GM18870 (cell line): ENCODE results near the gene ARHGEF18.
"Not testable (repeated sequence)": the region's sequence is repeated elsewhere in the genome, so short reads cannot be mapped to it uniquely, and the experiment has no call there.

ENCODE experiments used
- ATAC-seq: cut with Tn5 transposase; IDR thresholded peaks from one replicate; pipeline ENCODE4 v1.9.1; 2021; ENCODE audit warnings: moderate library complexity; ENCODE audit not compliant: unreplicated experiment

Gene ARHGEF18

DNA sequence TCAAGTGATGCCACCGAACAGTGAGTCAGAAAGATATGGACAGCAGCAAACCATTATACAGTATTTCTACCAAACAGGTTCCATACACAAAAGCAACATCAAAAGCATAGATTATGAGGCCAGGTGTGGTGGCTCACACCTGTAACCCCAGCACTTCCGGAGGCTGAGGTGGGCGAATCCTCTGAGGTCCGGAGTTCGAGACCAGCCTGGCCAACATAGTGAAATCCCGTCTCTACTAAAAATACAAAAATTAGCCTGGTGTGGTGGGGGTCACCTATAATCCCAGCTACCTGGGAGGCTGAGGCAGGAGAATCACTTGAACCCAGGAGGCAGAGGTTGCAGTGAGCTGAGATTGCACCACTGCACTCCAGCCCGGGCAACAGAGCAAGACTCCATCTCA, 1.7 kb upstream of the ARHGEF18 start:
- ATAC-seq = not testable (repeated sequence)

DNA sequence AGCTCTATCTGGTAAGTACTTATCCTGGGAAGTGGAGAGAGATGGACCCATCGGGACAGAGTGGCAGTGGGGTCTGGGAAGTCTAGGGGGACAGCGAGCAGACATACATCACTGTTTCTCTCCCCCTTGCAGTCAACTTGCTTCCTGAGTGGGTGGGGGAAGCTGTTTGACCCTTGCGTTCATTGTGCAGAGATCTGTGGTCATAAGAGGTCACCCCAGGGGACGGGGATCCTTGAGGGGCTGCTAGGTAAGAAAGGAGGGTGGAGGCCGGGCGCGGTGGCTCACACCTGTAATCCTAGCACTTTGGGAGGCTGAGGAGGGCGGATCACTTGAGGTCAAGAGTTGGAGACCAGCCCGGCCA, 474 bp downstream of the ARHGEF18 start:
- ATAC-seq = no peak

DNA sequence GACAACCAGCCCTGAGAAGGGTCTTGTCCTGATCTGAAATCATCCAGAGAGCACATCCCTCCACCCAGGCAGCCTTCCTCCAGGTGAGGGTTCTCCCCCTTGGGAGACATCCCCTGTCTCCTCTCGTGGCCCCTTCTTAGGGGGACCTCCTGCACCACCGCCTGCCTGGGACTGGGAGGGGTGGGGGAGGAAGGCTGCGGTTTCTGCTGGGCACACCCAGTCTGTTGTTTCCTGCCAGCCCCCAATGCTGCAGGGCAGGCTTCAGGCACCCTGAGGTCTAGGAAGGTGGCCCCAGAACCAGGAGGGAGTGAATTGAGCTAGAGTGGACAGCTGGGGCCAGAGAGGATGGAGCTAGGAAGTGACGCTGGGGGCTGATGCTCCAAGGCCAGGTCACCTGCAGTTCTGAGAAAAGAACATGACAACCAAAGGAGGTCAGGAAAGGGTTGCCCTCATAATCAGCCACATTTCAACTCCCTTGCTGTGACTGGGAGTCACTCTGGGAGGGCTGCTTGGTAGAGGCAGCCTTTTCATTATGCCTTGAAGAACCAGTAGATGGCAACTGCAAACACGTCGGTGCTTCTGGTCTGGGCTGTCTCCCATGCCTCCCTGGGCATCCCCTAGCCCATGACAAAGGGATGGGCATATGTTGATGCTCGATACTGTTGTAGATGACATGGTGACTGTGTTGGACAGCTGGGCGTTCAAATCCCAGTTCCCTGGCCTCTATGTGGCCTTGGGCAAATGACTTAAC, 1.4 kb downstream of the ARHGEF18 start:
- ATAC-seq = no peak

DNA sequence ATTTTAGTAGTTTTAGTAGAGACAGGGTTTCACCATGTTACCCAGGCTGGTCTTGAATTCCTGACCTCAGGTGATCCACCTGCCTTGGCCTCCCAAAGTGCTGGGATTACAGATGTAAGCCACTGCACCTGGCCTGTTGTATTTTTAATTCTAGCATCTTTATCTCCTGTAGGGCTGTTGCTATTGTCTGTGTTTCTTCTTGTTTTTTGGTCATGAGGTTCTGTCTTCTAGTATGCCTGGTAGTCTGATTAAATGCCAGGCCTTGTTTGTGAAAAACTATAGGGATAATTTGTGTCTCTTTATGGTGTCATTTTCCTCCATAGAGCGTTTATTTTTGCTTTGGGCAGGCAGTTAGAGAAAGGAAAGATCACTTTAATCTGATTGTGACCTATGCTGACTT, 3.1 kb downstream of the ARHGEF18 start:
- ATAC-seq = no peak

DNA sequence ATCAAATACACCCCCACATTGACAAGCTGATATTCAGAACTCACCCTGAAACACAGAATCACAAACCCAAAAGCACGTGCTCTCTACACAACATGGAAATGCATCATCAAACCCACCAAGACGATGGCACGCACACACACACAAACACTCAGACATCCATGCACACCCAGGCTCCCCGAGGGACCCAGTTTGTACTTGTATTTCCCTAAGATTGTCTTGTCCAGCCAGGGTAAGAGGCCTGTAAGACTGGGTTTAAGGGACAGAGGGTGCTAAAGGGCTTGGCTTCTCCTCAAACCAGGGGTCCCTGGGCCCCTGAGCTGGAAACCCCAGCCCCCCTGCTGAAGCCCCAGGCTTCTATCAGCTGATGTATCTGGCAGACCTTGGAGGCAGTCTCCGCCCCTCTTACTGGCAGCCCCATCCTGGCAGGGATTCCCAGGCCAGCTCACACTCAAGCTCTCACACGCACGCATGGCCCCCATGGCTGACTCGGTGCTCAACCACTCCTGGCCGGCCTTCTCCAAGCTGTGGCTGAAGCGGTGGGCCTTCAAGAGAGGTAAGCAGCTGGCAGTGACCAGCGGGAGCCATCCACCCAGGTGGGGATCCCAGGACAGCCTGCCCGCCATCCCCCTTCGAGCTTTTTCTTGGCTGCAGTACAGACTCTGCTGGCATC, 6.5 kb downstream of the ARHGEF18 start:
- no peak for ATAC-seq

DNA sequence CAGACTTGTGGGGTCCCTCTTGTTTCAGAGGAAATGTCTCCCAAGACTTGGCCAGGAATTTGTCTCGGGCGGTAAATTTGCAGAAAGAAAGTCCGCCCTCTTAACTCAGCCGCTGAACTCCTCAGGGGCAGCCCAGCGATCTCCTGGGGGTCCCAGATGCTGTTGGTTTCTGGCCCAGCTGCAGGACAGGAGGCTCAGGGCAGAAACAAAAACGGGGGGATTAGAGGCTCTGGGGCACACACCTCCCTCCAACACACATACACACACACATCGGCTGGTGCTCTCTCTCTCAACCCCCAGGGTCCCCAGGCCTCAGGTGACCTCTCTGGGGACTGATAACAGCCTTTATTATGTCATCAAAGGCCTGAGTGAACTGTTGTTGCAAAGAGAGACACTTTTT, 7.1 kb downstream of the ARHGEF18 start:
- ATAC-seq = no peak

DNA sequence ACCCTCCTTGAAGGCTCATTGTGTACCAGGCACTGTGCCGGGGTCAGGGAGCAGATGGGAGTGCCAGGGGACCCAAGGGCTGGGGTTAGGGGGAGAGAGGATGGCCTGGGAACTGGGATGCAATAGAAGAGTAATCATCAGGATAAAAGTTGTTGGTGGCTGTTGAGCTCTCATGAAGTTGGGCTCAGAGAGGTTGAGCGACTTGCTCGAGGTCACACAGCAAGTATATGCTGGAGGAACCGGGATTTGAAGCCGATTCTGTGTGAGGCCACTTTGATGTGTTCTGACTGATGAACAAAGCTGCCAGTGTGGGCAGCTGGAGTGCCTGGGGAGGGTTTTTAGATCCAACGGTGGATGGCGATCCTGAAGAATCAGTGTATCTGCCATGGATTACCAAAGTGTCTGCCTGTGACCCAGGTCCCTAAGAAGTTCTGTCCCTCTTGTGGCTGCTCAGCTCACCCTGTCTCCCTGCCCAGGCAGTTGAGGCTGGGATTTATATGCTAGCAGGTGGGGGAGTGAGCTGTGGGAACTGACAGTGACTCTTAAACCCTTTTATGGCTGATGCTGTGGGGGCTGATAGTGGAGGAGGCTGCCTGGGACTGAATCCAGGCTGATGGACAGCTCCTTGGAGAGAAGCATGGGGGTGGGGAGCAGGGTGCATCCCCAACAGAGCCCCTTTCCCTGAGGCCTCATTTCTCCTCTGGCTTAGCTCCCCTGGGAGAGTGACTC, 8.3 kb downstream of the ARHGEF18 start:
- no peak for ATAC-seq

DNA sequence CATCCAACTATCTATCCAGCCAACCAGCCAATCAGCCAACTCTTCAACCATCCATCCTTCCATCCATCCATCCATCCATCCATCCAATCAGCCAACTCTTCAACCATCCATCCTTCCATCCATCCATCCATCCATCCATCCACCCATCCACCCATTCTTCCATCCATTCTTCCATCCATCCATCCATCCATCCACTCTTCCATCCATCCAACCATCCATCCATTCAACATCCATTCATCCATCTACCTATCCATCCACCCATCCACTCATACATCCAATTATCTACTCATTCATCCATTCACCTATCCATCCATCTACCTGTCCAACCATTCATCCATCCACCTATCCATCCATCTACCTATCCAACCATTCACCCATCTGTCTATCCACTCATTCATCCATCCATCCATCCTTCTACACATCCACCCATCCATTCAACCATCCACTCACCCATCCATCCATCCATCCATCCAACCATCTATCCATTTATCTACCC, 9.4 kb downstream of the ARHGEF18 start:
- no peak for ATAC-seq

DNA sequence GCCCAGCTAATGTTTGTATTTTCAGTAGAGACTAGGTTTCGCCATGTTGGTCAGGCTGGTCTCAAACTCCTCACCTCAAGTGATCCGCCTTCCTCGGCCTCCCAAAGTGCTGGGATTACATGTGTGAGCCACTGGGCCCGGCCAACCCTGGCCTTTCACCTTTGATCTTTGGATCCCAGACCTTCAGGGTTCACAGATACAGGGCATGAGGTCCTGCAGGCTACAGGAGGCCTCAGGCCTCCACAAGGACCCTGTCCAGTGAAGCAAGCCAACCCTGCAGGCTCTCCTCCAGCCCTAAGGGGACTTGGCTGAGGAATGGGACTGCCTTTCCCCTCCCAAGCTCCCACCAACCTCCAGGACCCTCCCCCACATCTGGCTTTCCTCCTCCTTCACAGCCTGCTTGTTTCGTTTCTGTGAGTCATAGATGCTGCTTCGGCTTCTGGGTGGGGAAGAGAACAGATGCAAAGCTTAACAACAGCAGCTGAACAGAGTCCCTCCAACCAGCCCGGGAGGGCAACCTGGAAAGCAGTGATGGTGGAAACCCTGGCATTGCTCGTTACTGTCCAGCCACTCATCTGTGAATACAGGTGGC, 11.8 kb downstream of the ARHGEF18 start:
- ATAC-seq = no peak

DNA sequence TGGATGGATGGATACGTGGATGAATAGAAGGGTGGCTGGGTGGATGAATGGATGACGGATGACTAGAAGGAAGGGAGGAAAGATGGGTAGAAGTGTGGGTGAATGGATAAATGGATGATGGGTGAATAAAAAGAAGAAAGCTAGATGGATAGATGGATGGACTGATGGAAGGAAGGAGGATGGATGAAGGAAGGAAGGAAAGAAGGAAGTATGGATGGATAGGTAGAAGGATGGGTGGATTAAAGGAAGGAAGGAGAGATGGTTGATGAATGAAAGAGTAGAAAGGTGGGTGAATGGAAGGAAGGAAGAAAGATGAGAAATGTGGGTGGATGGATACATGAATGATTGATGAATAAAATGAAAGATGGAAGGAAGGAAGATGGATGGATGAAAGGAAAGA, 14.5 kb downstream of the ARHGEF18 start:
- no peak for ATAC-seq

DNA sequence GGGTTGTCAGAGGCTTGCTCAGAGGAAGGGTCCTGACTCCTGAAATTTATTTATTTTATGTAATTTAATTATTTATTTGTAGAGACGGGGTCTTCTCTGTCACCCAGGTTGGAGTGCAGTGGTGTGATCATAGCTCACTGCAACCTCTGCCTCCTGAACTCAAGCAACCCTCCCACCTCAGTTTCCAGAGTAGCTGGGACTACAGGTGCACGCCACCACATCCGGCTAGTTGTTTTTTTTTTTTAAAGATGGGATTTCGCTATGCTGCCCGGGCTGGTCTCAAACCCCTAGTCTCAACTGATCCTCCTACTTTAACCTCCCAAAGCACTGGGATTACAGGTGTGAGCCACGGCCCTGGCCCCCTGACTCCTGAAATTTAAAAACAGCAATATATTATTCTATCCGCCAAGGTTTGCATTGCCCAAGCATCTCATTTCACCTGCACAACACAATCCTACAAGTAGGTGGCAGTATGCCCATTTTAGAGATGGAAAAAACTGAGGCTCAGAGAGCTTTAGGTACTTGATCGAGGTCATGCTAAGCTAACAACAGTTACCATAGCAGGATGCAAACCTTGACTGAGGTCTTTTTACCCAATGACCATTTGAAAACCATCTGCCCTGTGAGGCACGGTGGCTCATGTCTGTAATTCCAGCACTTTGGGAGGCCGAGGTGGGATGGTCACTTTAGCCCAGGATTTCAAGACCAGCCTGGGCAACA, 18.1 kb downstream of the ARHGEF18 start:
- ATAC-seq = no peak

DNA sequence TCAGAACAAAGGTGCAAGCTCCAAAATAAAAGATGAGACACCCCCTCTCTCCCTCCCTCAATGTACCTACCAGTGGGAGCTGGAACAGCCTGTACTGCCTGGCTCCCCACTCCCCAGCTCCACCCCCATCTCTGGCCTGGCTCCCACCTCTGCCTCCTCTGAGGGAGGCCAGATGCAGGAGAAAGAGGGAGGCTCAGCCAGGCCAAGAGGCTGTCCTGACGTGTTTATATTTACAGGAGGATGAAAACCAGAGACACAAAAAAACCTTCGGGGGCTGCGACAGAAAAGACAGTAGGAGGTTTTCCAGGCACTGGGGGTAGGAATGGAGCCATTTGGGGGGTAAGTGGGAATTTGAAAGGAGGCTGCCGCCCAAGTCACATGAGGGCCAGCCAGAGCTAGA, 19.7 kb downstream of the ARHGEF18 start:
- ATAC-seq = no peak

DNA sequence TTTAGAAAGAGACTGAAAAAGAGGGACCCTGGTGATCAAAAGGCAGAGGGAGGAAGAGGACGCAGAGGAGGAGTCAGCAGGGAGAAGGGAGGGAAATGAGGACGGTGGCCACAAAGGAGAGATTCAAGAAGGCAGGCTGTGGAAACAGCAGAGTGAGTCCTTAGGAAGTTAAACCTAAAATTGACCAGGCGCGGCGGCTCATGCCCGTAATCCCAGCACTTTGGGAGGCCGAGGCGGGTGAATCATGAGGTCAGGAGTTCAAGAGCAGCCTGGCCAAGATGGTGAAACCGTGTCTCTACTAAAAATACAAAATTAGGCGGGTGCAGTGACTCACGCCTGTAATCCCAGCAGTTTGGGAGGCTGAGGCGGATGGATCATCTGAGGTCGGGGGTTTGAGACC, 20.1 kb downstream of the ARHGEF18 start:
- ATAC-seq = not testable (repeated sequence)

DNA sequence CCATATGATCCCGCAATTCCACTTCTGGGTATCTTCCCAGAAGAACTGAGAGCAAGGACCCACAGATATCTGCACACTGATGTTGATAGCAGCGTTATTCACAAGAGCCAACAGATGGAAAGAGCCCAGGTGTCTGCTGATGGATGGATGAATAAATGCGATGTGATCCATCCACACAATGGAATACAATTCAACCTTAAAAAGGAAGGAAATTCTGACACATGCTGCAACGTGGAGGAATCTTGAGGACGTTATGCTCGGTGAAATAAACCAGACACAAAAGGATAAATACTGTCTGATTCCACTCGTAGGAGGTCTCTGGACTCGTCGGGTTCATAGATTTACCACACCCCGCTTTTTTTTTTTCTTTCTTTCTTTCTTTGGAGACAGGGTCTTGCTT, 21.8 kb downstream of the ARHGEF18 start:
- no peak for ATAC-seq

DNA sequence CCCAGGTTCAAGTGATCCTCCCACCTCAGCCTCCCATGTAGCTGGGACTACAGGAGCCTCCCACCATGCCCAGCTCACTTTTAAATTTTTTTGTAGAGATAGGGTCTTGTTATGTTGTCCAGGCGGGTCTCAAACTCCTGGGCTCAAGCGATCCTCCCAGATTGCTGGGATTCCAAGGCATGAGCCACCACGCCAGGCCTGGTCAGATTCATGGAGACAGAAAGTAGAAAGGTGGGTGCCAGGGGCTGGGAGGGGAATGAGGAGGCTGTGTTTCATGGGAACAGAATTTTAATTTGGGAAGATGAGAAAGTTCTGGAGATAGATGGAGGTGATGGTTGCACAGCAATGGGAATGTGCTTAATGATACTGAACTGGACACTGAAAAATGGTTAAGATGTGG, 22.3 kb downstream of the ARHGEF18 start:
- no peak for ATAC-seq

DNA sequence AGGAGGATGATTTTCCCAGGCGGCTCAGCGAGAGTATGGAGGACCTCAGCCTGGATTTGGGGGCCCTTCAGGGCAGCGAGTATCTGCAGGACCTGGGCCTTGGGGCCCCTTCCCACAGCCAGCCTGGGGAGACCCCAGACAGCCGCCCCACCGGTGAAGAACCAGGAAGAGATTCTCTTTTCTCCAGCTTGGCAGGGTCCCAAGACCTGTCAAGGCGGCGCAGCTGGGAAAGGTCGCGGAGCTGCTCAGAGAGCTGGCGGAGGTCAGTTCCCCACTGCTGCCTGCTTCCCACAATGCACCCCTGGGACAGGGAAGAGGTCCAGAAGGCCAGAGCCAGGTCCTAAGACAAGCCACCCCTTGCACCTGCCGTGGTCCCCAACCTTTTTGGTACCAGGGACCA, 24.1 kb downstream of the ARHGEF18 start:
- ATAC-seq = no peak

DNA sequence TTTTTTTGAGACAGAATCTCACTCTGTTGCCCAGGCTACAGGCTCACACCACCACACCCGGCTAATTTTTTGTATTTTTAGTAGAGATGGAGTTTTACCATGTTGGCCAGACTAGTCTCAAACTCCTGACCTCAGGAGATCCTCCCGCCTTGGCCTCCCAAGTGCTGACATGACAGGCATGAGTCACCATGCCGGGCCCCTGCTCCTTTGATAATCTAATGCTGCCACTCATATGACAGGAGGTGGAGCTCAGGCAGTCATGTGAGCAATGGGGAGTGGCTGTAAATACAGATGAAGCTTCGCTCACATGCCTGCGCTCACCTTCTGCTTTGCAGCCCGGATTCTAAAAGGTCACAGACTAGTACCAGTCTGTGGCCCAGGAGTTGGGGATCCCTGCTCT, 25.1 kb downstream of the ARHGEF18 start:
- no peak for ATAC-seq

DNA sequence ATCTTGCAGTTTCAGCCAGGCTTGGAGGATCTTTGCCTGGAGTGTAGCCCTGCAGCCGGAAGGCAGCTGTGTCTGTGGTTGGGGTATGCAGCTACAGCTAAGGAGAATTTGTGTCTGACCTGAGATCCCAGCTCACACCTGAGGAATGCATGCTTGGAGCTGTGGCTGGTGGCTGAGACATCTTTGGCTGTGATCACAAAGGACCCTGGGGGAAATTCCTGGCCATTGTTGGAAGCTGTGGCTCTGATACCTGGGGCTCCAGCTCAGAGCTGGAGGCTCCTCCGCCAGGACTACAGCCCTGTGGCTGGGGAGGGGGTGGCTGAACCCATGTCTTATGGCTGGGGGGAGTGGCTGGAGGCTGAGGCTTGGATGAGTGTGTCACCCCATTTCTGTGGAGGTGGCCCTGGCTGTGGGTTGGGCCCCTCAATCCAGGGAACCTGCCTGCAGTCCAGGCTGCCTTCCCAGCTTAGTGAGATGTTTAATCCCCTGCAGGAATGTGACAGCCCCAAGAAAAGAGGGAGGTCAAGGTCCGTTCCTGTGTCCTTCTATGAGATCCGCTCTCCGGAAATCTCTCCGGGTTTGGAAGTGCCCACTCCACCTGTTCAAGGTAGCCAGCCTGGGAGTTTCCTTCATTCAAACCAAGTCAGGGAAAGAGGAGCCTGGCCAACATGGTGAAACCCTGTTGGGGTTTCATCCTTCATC, 27.6 kb downstream of the ARHGEF18 start:
- ATAC-seq = no peak

DNA sequence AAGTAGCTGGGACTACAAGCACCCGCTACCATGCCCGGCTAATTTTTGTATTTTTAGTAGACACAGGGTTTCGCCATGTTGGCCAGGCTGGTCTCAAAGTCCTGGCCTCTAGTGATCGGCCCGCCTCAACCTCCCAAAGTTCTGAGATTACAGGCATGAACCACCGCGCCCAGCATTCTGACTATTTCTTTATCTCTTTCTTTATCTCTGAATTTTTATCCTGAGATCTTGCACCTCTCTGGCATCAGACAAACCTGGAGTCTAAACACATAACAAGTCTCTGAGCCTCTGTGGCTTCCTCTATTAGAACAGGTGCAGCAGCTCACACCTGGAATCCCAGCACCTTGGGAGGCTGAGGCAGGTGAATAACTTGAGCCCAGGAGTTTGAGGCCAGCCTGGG, 28.5 kb downstream of the ARHGEF18 start:
- ATAC-seq = no peak

DNA sequence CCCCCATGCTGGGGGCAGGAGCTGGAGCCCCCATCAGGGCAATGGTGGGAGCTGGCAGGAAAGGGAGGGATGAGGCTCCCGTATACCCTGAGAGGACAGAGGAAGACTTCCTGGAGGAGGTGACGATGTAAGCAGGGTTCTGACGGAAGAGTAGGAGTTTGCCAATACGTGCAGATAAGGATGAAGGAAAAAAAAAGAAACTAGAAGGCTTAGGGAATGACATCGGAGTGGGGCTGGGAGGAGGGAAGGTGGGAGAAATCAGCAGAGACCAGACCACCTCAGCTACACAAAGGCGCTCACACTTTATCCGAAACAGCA, 32.3 kb downstream of the ARHGEF18 start:
- no peak for ATAC-seq

DNA sequence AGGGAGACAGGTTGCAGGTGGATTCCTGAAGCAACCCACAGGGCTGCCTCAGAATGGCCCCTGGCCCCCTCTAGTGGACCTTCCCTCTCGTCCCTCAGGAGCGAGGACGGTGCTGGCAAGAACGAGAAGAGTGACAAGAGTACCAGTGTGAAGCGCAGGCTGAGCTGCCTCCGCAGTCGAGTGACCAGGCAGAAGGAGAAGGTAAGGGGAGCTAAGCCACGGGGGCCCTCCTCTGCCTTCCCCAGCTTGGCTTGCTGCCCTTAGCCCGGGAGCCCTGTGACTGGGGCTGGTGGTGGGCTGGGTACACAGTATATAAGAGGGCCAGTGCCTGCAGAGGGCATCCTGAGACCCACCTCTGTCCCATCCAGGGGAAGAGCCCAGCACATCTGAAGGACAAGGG, 34.0 kb downstream of the ARHGEF18 start:
- no peak for ATAC-seq
